BE2C (cell line): ENCODE measurements around the gene MYH6.

Experiments used
- DNase-seq: peaks from one replicate; pipeline ENCODE4 v3.0.0-alpha.2; 2020
- H3K27me3 ChIP-seq: fragments of 250-450 bp; sonication (Bioruptor Pico); 2 replicates; pipeline ENCODE4 v1.5.1; 2020; ENCODE audit warnings: mild to moderate bottlenecking
- H3K36me3 ChIP-seq: fragments of 250-450 bp; sonication (Bioruptor Pico); 2 replicates; pipeline ENCODE4 v1.5.1; 2020; ENCODE audit warnings: mild to moderate bottlenecking
- H3K4me1 ChIP-seq: fragments of 250-450 bp; sonication (Bioruptor Pico); 2 replicates; pipeline ENCODE4 v1.5.1; 2020
- H3K4me3 ChIP-seq: 2 replicates; pipeline ENCODE4 v1.5.1; 2011; ENCODE audit warnings: low read depth, low read length
- H3K9me3 ChIP-seq: fragments of 250-450 bp; sonication (Bioruptor Pico); 2 replicates; pipeline ENCODE4 v1.5.1; 2020
- TF ChIP-seq, protein P1 (sequence below): IDR thresholded peaks from 2 replicates; pipeline ENCODE4 v1.5.1; 2012; ENCODE audit warnings: mild to moderate bottlenecking, low read depth, low read length

Gene MYH6

DNA sequence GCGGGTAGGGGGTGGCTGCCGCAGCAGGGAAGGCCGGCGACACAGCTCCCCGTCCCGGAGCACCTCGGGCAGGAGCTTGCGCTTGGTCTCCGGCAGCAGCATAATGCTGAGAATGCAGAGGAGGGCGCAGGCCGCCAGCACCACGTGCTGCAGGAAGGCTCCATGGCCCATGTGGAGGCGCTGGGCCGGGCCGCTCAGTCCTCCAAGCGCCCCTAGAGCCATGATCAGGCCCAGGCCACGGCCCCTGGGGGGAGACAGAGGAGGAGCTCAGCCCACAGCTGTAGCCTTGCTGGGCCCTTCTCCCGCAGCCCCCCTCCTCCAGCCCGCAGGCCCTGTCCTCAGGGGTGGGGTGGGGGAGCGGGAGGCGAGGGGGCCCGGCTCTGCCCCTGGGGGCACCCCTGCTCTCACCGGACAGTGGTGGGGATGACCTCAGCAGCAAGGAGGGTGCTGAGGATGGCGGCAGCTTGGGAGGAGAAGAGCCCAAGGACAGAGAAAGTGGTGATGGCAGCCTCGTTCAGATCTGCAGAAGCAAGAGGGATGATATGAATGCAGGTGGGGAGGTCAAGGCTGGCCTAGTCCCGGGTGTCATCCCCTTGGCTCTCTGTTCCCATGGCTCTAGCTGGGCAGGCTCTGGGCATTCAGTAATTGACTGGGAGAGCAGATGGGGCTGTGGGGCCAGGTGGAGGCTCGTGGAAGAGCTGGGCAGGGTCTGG lies 61.2 kb downstream of the MYH6 start:
- H3K9me3 ChIP-seq = no peaks in the 10 kb centered on the region
- DNase-seq = no peak
- no peak overlapping the region for H3K4me3 ChIP-seq
- TF ChIP-seq, protein P1, sequence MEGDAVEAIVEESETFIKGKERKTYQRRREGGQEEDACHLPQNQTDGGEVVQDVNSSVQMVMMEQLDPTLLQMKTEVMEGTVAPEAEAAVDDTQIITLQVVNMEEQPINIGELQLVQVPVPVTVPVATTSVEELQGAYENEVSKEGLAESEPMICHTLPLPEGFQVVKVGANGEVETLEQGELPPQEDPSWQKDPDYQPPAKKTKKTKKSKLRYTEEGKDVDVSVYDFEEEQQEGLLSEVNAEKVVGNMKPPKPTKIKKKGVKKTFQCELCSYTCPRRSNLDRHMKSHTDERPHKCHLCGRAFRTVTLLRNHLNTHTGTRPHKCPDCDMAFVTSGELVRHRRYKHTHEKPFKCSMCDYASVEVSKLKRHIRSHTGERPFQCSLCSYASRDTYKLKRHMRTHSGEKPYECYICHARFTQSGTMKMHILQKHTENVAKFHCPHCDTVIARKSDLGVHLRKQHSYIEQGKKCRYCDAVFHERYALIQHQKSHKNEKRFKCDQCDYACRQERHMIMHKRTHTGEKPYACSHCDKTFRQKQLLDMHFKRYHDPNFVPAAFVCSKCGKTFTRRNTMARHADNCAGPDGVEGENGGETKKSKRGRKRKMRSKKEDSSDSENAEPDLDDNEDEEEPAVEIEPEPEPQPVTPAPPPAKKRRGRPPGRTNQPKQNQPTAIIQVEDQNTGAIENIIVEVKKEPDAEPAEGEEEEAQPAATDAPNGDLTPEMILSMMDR = no peak
- H3K27me3 ChIP-seq = no peaks in the 10 kb centered on the region; the same call in 1 of the 2 replicates
- H3K4me1 ChIP-seq = peaks cover 3% of the 10 kb centered on the region; the same call in 1 of the 2 replicates
- H3K36me3 ChIP-seq = no peaks in the 10 kb centered on the region

DNA sequence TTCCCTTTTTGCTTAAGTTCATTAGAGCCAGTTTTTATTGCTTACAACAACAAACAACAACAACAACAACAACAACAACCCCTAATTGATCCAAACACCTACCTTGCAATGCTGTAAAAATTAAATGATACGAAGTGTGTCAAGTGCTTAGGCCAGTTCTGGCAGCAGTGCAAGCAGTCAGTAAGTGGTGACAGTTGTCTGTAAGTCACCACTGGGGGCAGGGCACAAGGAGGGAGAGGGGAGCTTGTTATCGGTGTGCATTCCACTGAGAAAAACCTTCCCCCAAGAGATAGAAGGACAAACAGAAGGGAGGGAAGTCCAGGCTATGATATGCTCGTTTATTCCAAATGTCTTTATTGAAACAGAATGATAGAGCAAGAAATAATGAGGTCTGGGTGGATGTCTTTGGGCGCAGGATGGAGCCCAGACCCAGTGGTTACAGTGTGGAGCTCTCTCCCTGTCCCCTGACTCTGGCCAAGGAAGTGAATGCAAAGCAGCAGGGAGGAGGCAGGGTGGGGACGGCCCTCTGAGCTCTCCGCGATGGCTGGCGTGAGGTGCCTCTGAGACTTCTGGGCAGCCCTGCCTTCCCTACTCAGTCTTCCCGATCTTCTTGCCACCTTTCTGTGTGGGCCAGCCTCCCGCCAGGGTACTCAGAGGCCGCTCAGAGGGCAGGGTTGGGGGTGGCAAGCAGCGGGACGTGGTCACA lies 61.9 kb downstream of the MYH6 start:
- DNase-seq = no peak
- no peak overlapping the region for H3K4me3 ChIP-seq

DNA sequence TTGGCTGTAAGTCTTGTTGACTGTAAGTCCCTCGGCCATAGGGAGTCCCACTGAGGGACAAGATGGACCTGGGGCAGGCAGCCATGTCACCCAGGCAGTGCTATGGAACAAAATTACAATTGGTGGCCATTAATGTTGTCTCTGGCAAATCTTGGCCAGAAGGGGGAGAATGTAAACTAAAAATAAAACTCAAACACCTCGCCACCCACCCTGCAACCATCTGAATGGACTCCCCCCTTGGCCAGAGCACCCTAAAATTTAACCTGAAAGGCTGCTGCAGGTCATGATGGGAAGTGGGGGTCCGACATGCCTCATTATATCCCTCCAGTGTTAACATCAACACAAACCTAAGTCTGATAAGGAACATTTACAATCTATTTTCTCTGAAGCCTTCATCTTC lies 63.6 kb downstream of the MYH6 start:
- TF ChIP-seq, protein P1 = peak; percentile 22; the same call in 1 of the 2 replicates
- DNase-seq = no peak
- H3K9me3 ChIP-seq = no peaks in the 10 kb centered on the region; the same call in 1 of the 2 replicates
- no peaks in the 10 kb centered on the region; the same call in 1 of the 2 replicates for H3K27me3 ChIP-seq
- no peak overlapping the region for H3K4me3 ChIP-seq
- no peaks in the 10 kb centered on the region for H3K4me1 ChIP-seq
- no peaks in the 10 kb centered on the region for H3K36me3 ChIP-seq

More for the DNA sequence above, 61.9 kb downstream of the MYH6 start:
- Histone ChIP-seq H3K4me1 (no peaks in the 10 kb centered on the region), H3K36me3 (no peaks in the 10 kb centered on the region), H3K27me3 (no peaks in the 10 kb centered on the region; the same call in 1 of the 2 replicates), H3K9me3 (no peaks in the 10 kb centered on the region)
- TF ChIP-seq, protein P1 = peak; percentile 10; the same call in 1 of the 2 replicates

DNA sequence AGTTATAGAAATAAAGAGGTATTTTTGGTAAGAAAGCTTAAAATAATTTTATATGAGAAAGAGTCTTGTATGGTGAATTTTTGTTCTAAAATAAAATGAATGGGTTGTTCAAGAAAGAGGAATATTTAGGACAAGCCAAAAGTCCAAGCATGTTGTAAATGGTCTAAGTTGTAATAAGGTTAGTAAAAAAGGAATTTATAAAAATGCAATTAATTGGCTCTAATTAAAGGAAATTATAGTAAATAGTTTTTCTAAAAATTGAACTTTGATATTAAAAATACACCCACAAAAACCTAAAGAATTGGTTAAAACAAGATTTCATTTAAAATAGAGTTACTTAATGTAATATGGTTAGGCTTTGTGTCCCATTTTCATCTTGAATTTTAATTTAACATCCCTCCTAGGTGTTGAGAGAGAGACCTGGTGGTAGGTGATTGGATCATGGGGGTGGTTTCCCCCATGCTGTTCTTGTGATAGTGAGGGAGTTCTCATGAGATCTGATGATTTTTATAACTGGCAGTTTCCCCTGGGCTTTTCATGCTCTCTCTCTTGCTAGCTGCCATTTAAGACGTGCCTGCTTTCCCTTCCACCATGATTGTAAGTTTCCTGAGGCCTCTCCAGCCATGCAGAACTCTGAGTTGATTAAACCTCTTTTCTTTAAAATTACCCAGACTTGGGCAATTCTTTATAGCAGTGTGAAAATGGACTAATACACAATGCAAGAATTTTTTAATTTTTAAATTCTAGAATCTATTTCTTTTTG lies 68.4 kb downstream of the MYH6 start:
- Histone ChIP-seq H3K4me1 (no peaks in the 10 kb centered on the region), H3K36me3 (no peaks in the 10 kb centered on the region), H3K9me3 (no peaks in the 10 kb centered on the region; the same call in 1 of the 2 replicates), H3K4me3 (no peak overlapping the region), H3K27me3 (peaks cover 11% of the 10 kb centered on the region; the same call in 1 of the 2 replicates)
- no peak for DNase-seq
- TF ChIP-seq, protein P1 = no peak

DNA sequence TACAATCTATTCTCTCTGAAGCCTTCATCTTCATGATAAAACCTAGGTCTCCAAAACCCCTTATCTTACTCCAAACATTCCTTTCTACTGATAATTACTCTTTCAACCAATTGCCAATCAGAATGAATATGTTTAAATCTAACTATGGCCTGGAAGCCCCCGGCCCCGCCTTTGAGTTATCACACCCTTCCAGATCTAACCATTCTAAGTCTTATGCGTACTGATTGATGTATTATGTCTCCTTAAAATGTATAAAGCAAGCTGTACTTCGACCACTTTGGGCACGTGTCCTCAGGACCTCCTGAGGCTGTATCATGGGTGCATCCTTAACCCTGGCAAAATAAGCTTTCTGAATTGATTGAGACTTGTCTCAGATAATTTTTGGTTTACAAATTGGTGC lies 72.5 kb downstream of the MYH6 start:
- H3K36me3 ChIP-seq = no peaks in the 10 kb centered on the region
- H3K4me1 ChIP-seq = no peaks in the 10 kb centered on the region
- no peak overlapping the region for H3K4me3 ChIP-seq
- TF ChIP-seq, protein P1 = no peak
- no peaks in the 10 kb centered on the region; the same call in 1 of the 2 replicates for H3K9me3 ChIP-seq
- no peak for DNase-seq
- peaks cover 15% of the 10 kb centered on the region for H3K27me3 ChIP-seq
